Upper lobe of right lung (tissue), 1 donor: ENCODE results near the gene ZNF747. TPM values are rescaled to one million over a fixed set of nuclear protein-coding genes. Genes with fewer than 3 reads are reported as not detected.
"Not testable (repeated sequence)": the region's sequence is repeated elsewhere in the genome, so short reads cannot be mapped to it uniquely, and the experiment has no call there.

ENCODE experiments used
- ATAC-seq: fragments of 200-7000 bp; cut with Tn5 transposase; one replicate; pipeline ENCODE4 v1.9.1; 2020; ENCODE audit warnings: mild to moderate bottlenecking, moderate library complexity
- DNase-seq: peaks from one replicate; pipeline ENCODE4 v3.0.0-alpha.2; 2020
- H3K27ac ChIP-seq: fragments of 200-600 bp; one replicate; pipeline ENCODE4 v1.8.0; 2022
- H3K27me3 ChIP-seq: fragments of 200-600 bp; one replicate; pipeline ENCODE4 v1.8.0; 2022; ENCODE audit warnings: mild to moderate bottlenecking
- H3K36me3 ChIP-seq: fragments of 200-600 bp; one replicate; pipeline ENCODE4 v1.8.0; 2022
- H3K4me1 ChIP-seq: fragments of 200-600 bp; one replicate; pipeline ENCODE4 v1.8.0; 2022
- H3K4me3 ChIP-seq: fragments of 200-600 bp; one replicate; pipeline ENCODE4 v1.8.0; 2022; ENCODE audit warnings: mild to moderate bottlenecking
- H3K9me3 ChIP-seq: fragments of 200-600 bp; one replicate; pipeline ENCODE4 v1.8.0; 2022
- CTCF ChIP-seq: fragments of 200-600 bp; IDR thresholded peaks from one replicate; pipeline ENCODE4 v1.8.0; 2022; ENCODE audit warnings: antibody characterized with exemption
- intact Hi-C: fragments of 100-400 bp; cut with DNase I; formaldehyde crosslinking; loops from one replicate; pipeline ENCODE4 v1.11.0; 2022
- total RNA-seq: library from RNA; stranded (reverse); fragmentation: NEBNext Ultra II Directional; extraction: Animal tissue kit (Norgen Biotek cat#: 25700); gene quantifications from one replicate; pipeline ENCODE4 v1.2.1, GENCODE V29; 2021
- donor health status: DM: no; HTN: yes; CAD: no; lungs with severe emphysema.

ZNF747 gene
- total RNA-seq, 1 donor from 2014 or later = 11.5 TPM

GRCh38 chr16:30539000-30539964 lies 4.6 kb upstream of the ZNF747 start:
- Histone ChIP-seq H3K27me3 (no peaks in the 10 kb centered on the region), H3K9me3 (no peaks in the 10 kb centered on the region), H3K36me3 (no peaks in the 10 kb centered on the region), H3K27ac (no peak overlapping the region), H3K4me1 (peaks cover 6% of the 10 kb centered on the region), H3K4me3 (no peak overlapping the region)
- ATAC-seq (no peak), DNase-seq (no peak)
- no peak for TF ChIP-seq CTCF
- intact Hi-C loops = no loop called here

- ATAC-seq, intact Hi-C loops: not testable (repeated sequence)
- peak overlapping the region; percentile 85 for H3K4me3 ChIP-seq
These were observed 1.9 kb upstream of the ZNF747 start for GRCh38 chr16:30536391-30537024.

GRCh38 chr16:30535777-30536190 lies 1.1 kb upstream of the ZNF747 start:
- peak overlapping the region; percentile 97 for H3K27ac ChIP-seq

More at GRCh38 chr16:30536391-30537024, 1.9 kb upstream of the ZNF747 start:
- Histone ChIP-seq H3K27ac (peak overlapping the region; percentile 97), H3K36me3 (peaks cover 11% of the 10 kb centered on the region), H3K4me1 (peaks cover 13% of the 10 kb centered on the region)
- H3K27me3 ChIP-seq, H3K9me3 ChIP-seq, DNase-seq: not testable (repeated sequence)

GRCh38 chr16:30535106-30535776 lies 583 bp upstream of the ZNF747 start:
- no peaks in the 10 kb centered on the region for H3K9me3 ChIP-seq
- ATAC-seq (no peak), DNase-seq (no peak)
- H3K27me3 ChIP-seq = no peaks in the 10 kb centered on the region
- H3K4me1 ChIP-seq = peaks cover 19% of the 10 kb centered on the region
- H3K27ac ChIP-seq = peak overlapping the region; percentile 97
- H3K36me3 ChIP-seq = peaks cover 18% of the 10 kb centered on the region
- peak overlapping the region; percentile 85 for H3K4me3 ChIP-seq
- no peak for TF ChIP-seq CTCF
- intact Hi-C loops = no loop called here

More at GRCh38 chr16:30535777-30536190, 1.1 kb upstream of the ZNF747 start:
- H3K27me3 ChIP-seq = no peaks in the 10 kb centered on the region
- intact Hi-C loops = no loop called here
- H3K4me1 ChIP-seq = peaks cover 14% of the 10 kb centered on the region
- ATAC-seq (peak; percentile 81), DNase-seq (peak; percentile 86)
- H3K9me3 ChIP-seq = no peaks in the 10 kb centered on the region
- peak overlapping the region; percentile 85 for H3K4me3 ChIP-seq
- peak; percentile 65 for TF ChIP-seq CTCF
- peaks cover 17% of the 10 kb centered on the region for H3K36me3 ChIP-seq

- peak overlapping the region; percentile 97 for H3K27ac ChIP-seq
- H3K4me3 ChIP-seq = peak overlapping the region; percentile 85
- H3K4me1 ChIP-seq = peaks cover 20% of the 10 kb centered on the region
- TF ChIP-seq CTCF = no peak
- H3K36me3 ChIP-seq = peaks cover 18% of the 10 kb centered on the region
- H3K9me3 ChIP-seq = no peaks in the 10 kb centered on the region
- peak; percentile 4 for ATAC-seq
- intact Hi-C loops = no loop called here
- no peaks in the 10 kb centered on the region for H3K27me3 ChIP-seq
- no peak for DNase-seq
These were observed 800 bp downstream of the ZNF747 start for GRCh38 chr16:30533748-30534367.
